Measurements from ENCODE around the gene MAN2C1.

DNA sequence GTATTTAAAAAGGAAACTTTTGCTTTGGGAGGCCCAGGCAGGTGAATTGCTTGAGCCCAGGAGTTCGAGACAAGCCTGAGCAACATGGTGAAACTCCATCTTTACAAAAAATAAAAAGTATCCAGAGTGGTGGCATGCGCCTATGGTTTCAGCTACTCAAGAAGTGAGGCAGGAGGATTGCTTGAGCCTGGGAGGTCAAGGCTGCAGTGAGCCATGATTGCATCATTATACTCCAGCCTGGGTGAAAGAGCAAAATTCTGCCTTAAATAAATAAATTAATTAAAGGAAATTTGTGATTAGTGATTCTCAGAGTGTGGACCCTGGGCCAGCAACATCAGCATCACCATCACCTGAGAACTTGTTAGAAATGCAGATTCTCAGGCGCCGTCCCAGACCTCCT, 42.5 kb downstream of the MAN2C1 start:
- no peak for TF ChIP-seq EZH2 (optimal IDR thresholded peaks at IDR 0.05; ENCODE audit: low read depth, low read length)
- TF ChIP-seq, protein P1, sequence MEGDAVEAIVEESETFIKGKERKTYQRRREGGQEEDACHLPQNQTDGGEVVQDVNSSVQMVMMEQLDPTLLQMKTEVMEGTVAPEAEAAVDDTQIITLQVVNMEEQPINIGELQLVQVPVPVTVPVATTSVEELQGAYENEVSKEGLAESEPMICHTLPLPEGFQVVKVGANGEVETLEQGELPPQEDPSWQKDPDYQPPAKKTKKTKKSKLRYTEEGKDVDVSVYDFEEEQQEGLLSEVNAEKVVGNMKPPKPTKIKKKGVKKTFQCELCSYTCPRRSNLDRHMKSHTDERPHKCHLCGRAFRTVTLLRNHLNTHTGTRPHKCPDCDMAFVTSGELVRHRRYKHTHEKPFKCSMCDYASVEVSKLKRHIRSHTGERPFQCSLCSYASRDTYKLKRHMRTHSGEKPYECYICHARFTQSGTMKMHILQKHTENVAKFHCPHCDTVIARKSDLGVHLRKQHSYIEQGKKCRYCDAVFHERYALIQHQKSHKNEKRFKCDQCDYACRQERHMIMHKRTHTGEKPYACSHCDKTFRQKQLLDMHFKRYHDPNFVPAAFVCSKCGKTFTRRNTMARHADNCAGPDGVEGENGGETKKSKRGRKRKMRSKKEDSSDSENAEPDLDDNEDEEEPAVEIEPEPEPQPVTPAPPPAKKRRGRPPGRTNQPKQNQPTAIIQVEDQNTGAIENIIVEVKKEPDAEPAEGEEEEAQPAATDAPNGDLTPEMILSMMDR (IDR thresholded peaks at IDR 0.05; ENCODE audit: low read length): no peak
- TF ChIP-seq EZH2phosphoT487 (IDR thresholded peaks at IDR 0.05; ENCODE audit: low read length): no peak
